ENCODE results near the gene DOCK8. TPM values are rescaled to one million over a fixed set of nuclear protein-coding genes. Genes with fewer than 3 reads are reported as not detected.

Gene DOCK8
- total and polyA plus RNA-seq, 10 of the 15 experiments (the other 5 are each of a cell fraction or from before 2014, with no cell fraction given): 35.4 to 100 (median 44.7) TPM

DNA sequence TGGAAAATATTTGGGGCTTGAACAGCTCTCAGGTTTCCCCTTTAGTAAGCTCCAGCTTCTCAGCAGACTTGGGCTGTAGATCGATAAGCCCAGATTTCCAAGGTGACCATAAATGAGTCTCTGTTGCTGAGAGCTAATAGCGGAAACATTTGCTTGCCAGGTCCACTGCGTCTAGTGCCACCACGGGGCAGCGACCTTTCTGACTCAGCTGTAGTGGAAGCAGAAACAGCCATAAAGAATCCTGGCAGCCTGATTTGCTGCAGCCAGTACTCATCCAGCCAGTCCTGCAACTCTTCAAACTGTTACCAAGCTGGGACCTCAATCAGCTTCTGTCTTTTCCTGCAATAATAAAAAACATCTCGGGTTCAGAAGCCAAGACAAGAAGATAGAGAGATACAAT lies 241.7 kb downstream of the DOCK8 start:
- intact Hi-C loops (cut with micrococcal nuclease; ENCODE audit: unreplicated experiment) (no loop called here), in situ Hi-C loops (cut with MboI) (no loop called here)
- DNase-seq (ENCODE audit: low read depth, low spot score) (no peak), FAIRE-seq (no peak), ATAC-seq (no peak)
- no peaks in the 10 kb centered on the region for H4K20me1 ChIP-seq (ENCODE audit: control insufficient read depth, insufficient read depth)
- no peaks in the 10 kb centered on the region for H3K79me2 ChIP-seq (ENCODE audit: control insufficient read depth, insufficient read depth, low read length)
- 90% methylated on average over 6 of the region's 6 CpGs for WGBS (ENCODE audit: insufficient coverage, insufficient replicate concordance, low lambda C conversion rate, missing lambda C conversion rate)
- ChIA-PET SMC1A (ENCODE audit: uncharacterized antibody, unreplicated experiment) (interaction anchor here (1.1 kb wide), 1 partner anchor 12 kb away, joined by 3 read pairs; no protein-coding TSS in a partner anchor), POLR2A (no interaction called here), RAD21 (ENCODE audit: unreplicated experiment) (no interaction called here), CTCF (no interaction called here)
- H3K4me1 ChIP-seq (ENCODE audit: control insufficient read depth, insufficient read depth, low read length): no peaks in the 10 kb centered on the region
- H3K4me2 ChIP-seq (ENCODE audit: control insufficient read depth, insufficient read depth): no peak overlapping the region
- no peaks in the 10 kb centered on the region for H3K27me3 ChIP-seq (replicated peaks in 1 of 2; ENCODE audit: control insufficient read depth in 2 of 2, insufficient read depth in 2 of 2, low read length in 1 of 2)
- BruUV-seq (replicated peaks): no TSS peak
- H2AFZ ChIP-seq (ENCODE audit: control insufficient read depth, low read depth, low read length): no peak overlapping the region
- H3K9me3 ChIP-seq (replicated peaks; ENCODE audit: control insufficient read depth, insufficient read depth, low read length): no peaks in the 10 kb centered on the region
- peaks cover 4 to 38% of the 10 kb centered on the region in 2 experiments for H3K36me3 ChIP-seq (ENCODE audit: control insufficient read depth in 2 of 2, insufficient read depth in 2 of 2, low read length in 1 of 2)
- H3K27ac ChIP-seq (ENCODE audit: control insufficient read depth, insufficient read depth): no peak overlapping the region
- TF ChIP-seq, protein P1, sequence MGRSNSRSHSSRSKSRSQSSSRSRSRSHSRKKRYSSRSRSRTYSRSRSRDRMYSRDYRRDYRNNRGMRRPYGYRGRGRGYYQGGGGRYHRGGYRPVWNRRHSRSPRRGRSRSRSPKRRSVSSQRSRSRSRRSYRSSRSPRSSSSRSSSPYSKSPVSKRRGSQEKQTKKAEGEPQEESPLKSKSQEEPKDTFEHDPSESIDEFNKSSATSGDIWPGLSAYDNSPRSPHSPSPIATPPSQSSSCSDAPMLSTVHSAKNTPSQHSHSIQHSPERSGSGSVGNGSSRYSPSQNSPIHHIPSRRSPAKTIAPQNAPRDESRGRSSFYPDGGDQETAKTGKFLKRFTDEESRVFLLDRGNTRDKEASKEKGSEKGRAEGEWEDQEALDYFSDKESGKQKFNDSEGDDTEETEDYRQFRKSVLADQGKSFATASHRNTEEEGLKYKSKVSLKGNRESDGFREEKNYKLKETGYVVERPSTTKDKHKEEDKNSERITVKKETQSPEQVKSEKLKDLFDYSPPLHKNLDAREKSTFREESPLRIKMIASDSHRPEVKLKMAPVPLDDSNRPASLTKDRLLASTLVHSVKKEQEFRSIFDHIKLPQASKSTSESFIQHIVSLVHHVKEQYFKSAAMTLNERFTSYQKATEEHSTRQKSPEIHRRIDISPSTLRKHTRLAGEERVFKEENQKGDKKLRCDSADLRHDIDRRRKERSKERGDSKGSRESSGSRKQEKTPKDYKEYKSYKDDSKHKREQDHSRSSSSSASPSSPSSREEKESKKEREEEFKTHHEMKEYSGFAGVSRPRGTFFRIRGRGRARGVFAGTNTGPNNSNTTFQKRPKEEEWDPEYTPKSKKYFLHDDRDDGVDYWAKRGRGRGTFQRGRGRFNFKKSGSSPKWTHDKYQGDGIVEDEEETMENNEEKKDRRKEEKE (IDR thresholded peaks at IDR 0.05): no peak
- TF ChIP-seq TBL1XR1 (IDR thresholded peaks at IDR 0.05; ENCODE audit: low read depth, low read length) (no peak), MTA3 (IDR thresholded peaks at IDR 0.05; ENCODE audit: borderline replicate concordance, low read length) (no peak), SP1 (IDR thresholded peaks at IDR 0.05; ENCODE audit: low read depth, low read length) (no peak), NR2F1 (conservative IDR thresholded peaks at IDR 0.05) (no peak), POLR2A (IDR thresholded peaks at IDR 0.05; ENCODE audit: low read depth, low read length) (no peak), WRNIP1 (IDR thresholded peaks at IDR 0.05; ENCODE audit: borderline replicate concordance, low read depth, low read length) (no peak), CHD1 (IDR thresholded peaks at IDR 0.05; ENCODE audit: low read depth, low read length) (no peak), NRF1 (conservative IDR thresholded peaks at IDR 0.05; ENCODE audit: low read depth, low read length) (no peak), HDAC6 (IDR thresholded peaks at IDR 0.05; ENCODE audit: unreplicated experiment) (no peak)
- TF ChIP-seq, protein P2, sequence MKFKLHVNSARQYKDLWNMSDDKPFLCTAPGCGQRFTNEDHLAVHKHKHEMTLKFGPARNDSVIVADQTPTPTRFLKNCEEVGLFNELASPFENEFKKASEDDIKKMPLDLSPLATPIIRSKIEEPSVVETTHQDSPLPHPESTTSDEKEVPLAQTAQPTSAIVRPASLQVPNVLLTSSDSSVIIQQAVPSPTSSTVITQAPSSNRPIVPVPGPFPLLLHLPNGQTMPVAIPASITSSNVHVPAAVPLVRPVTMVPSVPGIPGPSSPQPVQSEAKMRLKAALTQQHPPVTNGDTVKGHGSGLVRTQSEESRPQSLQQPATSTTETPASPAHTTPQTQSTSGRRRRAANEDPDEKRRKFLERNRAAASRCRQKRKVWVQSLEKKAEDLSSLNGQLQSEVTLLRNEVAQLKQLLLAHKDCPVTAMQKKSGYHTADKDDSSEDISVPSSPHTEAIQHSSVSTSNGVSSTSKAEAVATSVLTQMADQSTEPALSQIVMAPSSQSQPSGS (IDR thresholded peaks at IDR 0.05; ENCODE audit: low read length): no peak
- TF ChIP-seq, protein P3, sequence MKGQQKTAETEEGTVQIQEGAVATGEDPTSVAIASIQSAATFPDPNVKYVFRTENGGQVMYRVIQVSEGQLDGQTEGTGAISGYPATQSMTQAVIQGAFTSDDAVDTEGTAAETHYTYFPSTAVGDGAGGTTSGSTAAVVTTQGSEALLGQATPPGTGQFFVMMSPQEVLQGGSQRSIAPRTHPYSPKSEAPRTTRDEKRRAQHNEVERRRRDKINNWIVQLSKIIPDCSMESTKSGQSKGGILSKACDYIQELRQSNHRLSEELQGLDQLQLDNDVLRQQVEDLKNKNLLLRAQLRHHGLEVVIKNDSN (IDR thresholded peaks at IDR 0.05; ENCODE audit: borderline replicate concordance, extremely low read length, insufficient read depth, low read depth, low read length): no peak
- H3K9ac ChIP-seq (ENCODE audit: control insufficient read depth, insufficient read depth, low read length): no peak overlapping the region
- H3K4me3 ChIP-seq: no peak overlapping the region

Measured in GM12878 (cell line).